HG03135 (cell line): ENCODE measurements around the gene SIDT2.
"Not testable (repeated sequence)": the region's sequence is repeated elsewhere in the genome, so short reads cannot be mapped to it uniquely, and the experiment has no call there.

Experiments
- ATAC-seq: cut with Tn5 transposase; IDR thresholded peaks from one replicate; pipeline ENCODE4 v1.9.1; 2021; ENCODE audit warnings: mild to moderate bottlenecking, moderate library complexity; ENCODE audit not compliant: unreplicated experiment

SIDT2 gene

DNA sequence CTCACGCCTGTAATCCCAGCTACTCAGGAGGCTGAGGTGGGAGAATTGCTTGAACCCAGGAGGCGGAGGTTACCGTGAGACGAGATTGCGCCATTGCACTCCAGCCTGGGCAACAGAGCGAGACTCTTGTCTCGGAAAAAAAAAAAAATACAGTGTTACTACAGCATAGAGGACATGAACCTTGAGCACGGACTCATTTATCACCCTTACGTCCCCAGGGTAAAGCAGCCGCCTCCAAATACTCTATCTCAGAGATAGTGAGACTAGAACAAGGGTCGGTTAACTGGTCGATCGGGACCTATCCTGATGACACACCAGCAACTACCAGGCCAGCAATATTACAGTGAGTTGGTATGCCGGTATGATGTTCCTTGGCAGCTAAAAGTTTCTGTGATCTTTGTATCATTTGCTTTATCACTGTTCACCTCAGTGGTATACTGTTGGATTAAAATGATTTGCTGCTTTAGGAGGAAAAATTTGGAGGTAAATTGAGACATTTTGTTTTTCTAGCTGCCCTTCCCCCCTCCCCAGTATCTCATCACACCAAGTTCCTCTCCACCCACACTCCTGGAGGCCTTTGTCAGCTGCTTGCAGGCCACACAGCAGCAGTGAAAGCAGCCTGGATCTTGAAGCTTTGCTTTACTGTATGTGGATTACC, 7.0 kb upstream of the SIDT2 start:
- ATAC-seq, result no peak

DNA sequence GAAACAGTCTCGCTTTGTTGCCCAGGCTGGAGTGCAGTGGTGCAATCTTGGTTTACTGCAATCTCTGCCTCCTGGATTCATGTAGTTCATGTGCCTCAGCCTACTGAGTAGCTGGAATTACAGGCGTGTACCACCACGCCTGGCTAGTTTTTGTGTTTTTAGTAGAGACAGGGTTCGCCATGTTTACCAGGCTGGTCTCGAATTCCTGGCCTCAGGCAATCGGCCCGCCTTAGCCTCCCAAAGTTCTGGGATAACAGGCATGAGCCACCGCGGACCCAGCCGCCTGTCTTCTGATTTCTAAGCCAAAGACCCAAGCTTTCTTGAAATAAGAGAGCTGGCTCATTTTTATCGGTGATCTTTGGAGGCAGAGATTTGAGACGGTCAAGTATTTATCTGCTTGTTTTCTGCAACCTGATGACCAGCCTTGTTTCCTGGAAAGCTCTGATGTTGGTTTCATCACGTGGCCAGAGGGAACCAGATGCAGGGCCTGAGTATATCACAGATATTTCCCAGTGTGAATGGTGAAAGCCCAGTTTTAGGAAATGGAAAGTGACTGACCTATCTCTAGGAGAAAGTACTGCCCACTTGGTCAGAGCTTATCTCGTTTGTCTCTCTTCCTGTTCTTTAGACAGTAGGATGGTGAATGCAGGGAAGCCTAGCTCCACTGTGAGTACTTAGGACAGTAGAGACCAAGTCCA, 5.7 kb upstream of the SIDT2 start:
- no peak for ATAC-seq

DNA sequence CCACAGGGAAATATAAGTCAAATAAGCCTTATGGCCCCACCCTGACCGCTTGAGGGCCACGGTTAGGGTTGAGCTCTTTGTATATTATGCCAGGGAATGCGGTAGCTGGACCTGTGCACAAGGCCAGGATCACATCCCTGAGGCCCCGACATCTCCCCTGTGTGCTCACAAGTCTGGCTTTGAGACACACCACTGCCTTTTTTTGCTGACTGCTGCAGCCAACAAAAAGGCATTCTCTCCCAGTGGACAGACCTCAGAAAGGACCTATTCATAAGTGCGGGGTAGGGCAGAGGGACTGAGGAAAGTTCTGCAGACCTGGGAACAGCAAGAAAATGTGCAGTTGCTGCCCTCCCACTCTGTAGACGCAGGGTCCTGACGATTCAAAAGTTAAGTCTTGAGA, 3.4 kb upstream of the SIDT2 start:
- ATAC-seq, result no peak

DNA sequence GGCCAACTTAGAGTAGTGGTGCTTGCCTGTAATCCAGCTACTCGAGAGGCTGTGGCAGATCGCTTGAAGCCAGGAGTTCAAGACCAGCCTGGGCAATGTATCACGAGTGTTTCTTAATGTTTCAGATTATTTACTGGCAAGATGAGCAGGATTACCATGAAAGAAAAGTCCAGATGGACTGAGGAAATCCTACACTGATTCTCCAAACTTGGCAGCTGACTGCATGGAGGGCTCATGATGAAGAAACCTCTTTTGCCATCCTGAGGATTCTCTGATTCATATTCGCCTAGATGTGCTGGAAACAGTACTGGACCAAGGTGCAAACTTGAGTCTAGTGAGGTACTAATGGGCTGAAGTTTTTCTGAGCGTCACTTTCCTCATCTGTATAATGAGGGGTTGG, 2.8 kb upstream of the SIDT2 start:
- no peak for ATAC-seq

DNA sequence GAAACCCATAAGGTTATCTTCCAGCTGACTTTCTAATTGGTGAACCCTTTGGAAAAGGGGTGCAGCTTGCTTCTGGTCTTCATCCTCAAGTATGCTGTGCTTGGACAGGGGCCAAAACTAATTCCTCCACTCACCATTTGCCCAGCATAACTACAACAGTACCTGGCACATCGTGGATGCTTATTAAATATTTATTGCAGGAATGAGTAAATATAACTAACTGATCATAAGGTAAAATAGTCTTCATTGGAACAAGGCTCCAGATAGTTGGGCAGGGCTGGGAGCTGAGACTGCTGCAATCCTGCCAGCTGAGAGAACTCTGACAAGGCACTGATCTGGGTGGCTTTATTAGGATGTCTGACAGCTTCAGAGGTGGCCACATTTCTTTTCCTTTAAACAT, 2.4 kb upstream of the SIDT2 start:
- no peak for ATAC-seq

DNA sequence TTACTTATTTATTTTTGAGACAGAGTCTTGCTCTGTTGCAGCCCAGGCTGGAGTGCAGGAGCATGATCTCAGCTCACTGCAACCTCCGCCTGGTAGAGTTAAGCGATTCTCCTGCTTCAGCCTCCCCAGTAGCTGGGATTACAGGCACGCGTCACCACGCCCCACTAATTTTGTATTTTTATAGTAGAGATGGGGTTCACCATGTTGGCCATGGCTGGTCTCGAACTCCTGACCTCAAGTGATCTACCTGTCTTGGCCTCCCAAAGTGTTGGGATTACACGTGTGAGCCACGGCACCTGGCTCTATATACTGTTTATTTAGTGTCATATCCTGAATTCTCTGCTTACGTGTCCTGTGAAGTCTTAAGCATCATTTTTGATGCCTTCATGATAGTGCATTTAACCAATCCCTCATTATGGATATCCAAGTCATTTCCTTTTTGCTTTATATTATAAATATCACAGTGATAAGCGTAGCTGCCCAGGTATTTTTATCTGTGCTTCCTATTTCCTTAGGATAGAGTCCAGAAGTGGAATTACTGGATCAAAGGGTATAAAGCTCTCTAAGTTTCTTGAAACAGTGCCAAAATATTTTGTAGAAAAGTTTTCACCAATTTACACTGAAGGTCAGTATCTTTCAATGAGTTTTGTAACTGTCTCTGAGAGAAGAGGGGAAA, 871 bp upstream of the SIDT2 start:
- no peak for ATAC-seq

- ATAC-seq, result peak; percentile 41
Observed at GRCh38 chr11:117179048-117179999, 781 bp downstream of the SIDT2 start.

DNA sequence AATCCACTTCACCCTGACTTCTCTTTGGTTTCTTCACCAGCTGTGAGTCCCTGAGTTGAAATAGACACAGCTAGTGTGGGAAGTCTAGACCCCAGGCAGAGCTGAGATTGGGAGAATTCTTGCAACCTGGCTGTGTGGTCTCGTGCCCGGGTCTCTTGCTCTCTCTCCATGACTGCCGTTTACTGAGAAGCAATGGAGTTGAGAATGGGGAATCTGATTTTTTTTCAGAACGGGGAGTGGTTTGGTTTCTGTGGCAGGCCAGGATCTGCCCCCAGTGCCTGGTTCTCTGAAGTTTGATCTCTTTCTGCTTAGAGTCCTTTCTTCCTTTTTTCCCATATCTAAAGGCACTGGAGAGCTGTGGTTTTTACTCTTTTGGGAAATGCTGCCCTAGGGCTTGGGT, 1.5 kb downstream of the SIDT2 start:
- ATAC-seq, result no peak

- ATAC-seq, result no peak
Observed at GRCh38 chr11:117180661-117181585, 2.4 kb downstream of the SIDT2 start.

- no peak for ATAC-seq
Observed at GRCh38 chr11:117181586-117182550, 3.3 kb downstream of the SIDT2 start.

- no peak for ATAC-seq
Observed at GRCh38 chr11:117182551-117182935, 4.0 kb downstream of the SIDT2 start.

GRCh38 chr11:117183178-117183577, 4.6 kb downstream of the SIDT2 start:
- not testable (repeated sequence) for ATAC-seq

DNA sequence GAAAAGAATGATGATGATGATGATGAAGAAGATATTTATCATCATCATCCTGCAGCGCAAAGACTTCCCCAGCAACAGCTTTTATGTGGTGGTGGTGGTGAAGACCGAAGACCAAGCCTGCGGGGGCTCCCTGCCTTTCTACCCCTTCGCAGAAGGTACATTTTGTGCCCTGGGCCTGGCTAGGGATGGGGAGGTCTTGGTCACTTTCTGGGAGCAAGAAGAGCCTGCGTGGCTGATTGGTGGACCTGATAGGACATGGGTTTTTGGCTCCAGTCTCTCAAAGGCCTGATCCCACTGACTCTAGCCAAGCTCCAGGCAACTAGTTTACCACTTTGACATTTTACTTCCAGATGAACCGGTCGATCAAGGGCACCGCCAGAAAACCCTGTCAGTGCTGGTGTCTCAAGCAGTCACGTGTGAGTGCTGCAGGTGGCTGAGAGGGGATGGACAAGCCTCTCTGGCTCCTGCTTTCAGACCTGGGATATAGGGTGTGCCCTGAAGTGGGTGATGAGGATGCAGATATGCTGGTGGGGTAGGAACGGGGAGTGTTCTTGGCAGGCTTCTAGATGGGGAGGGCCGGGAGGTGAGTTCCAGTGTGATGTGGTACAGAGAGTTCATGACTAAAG, 5.3 kb downstream of the SIDT2 start:
- ATAC-seq, result no peak

DNA sequence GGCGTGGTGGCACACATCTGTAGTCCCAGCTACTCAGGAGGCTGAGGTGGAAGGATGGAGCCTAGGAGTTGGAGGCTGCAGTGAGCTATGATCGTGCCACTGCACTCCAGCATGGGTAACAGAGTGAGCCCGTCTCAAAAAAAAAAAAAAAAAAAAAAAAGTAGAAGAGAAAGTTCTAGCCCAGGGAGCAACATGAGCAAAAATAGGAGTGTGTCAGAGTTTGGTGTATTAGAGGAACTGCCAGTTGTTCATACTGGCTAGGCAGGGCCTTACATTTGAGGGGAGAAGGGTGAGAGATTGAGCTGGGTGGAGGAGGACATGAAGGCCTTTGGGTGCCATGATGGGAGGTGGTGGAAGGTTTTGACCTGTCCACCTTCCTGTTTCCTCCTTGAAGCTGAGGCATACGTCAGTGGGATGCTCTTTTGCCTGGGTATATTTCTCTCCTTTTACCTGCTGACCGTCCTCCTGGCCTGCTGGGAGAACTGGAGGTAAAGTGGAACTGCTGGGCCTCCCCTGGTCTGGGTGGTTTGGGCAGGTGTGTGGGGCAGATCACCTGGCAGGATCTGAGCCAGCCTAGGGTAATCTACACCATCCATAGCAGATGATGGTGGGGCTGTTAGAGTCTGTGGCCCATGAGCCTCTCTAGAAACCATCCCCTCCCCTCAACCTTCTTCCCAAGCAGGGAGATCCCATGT, 7.3 kb downstream of the SIDT2 start:
- ATAC-seq, result no peak

- ATAC-seq, result no peak
Observed at GRCh38 chr11:117186431-117186761, 7.9 kb downstream of the SIDT2 start.

- no peak for ATAC-seq
Observed at GRCh38 chr11:117187007-117187406, 8.5 kb downstream of the SIDT2 start.

GRCh38 chr11:117187428-117187798, 8.9 kb downstream of the SIDT2 start:
- ATAC-seq, result no peak
